IPS-18a (cell line): ENCODE results near the gene ANP32D.
"Not testable (repeated sequence)": the region's sequence is repeated elsewhere in the genome, so short reads cannot be mapped to it uniquely, and the experiment has no call there.

ENCODE experiments used
- H3K27ac ChIP-seq: one replicate; pipeline ENCODE4 v1.5.1; 2013; ENCODE audit warnings: low read length
- H3K27me3 ChIP-seq: one replicate; pipeline ENCODE4 v1.6.1; 2013; ENCODE audit warnings: mild to moderate bottlenecking, low read length; ENCODE audit not compliant: control insufficient read depth, insufficient read depth
- H3K36me3 ChIP-seq: one replicate; pipeline ENCODE4 v1.6.1; 2013; ENCODE audit warnings: low read depth, low read length; ENCODE audit not compliant: control insufficient read depth
- H3K4me1 ChIP-seq: one replicate; pipeline ENCODE4 v1.6.1; 2013; ENCODE audit warnings: low read depth, low read length; ENCODE audit not compliant: control insufficient read depth
- H3K4me3 ChIP-seq: one replicate; pipeline ENCODE4 v1.5.1; 2013; ENCODE audit warnings: low read length
- H3K9ac ChIP-seq: one replicate; pipeline ENCODE4 v1.6.1; 2013; ENCODE audit warnings: mild to moderate bottlenecking, low read length, moderate library complexity
- H3K9me3 ChIP-seq: one replicate; pipeline ENCODE4 v1.6.1; 2013; ENCODE audit warnings: low read depth, low read length; ENCODE audit not compliant: control insufficient read depth

Gene ANP32D

DNA sequence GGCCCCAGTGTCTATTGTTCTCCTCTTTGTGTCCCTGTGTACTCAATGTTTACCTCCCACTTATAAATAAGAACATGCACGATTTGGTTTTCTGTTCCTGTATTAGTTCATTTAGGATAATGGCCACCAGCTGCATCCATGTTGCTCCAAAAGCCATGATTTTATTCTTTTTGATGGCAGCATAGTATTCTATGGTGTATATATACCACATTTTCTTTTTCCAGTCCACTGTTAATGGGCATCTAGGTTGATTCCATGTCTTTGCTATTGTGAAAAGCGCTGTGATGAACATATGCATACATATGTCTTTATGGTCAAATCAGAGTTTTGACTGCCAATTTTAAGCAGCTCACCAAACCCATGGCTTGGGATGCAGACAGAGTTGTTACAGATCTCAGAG lies 17.2 kb upstream of the ANP32D start:
- H3K9ac ChIP-seq, result no peak overlapping the region
- no peak overlapping the region for H3K27ac ChIP-seq
- H3K9me3 ChIP-seq, result no peaks in the 10 kb centered on the region
- no peak overlapping the region for H3K4me3 ChIP-seq
- H3K27me3 ChIP-seq, result no peaks in the 10 kb centered on the region
- H3K4me1 ChIP-seq, result no peaks in the 10 kb centered on the region
- H3K36me3 ChIP-seq, result no peaks in the 10 kb centered on the region

DNA sequence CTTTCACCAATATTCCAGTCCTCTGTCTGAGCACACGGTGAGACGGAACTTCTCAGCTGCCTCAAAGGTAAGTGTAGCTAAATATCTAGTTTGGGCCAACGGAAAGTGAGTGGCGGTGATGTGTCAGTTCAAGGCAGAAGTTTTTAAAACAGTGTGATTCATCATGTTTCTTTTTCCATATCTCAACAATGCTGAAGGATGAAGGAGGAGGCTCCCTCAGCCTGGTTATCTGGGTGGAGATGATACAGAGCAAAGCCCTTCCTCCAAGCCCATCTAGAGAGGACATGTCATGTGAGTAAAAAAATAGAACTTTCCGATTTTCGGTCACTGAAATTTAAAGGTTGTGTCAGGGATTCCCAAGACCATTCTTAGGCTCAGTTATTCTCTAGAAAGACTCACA lies 13.1 kb upstream of the ANP32D start:
- no peaks in the 10 kb centered on the region for H3K27me3 ChIP-seq

DNA sequence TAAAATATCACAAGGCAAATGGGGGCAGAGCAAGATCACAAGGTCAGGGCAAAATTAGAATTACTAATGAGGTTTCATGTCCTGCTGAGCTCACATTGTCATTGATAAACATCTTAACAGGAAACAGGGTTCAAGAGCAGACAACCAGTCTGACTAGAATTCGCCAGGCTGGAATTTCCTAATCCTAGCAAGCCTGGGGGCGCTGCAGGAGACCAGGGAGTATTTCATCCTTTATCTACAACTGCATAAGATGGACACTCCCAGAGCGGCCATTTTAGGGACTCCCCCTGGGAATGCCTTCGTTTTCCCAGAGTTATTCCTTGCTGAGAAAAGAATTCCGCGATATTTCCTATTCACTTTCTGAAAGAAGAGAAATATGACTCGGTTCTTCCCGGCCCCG lies 3.3 kb upstream of the ANP32D start:
- not testable (repeated sequence) for H3K4me1 ChIP-seq, H3K27me3 ChIP-seq, H3K4me3 ChIP-seq, H3K9ac ChIP-seq, H3K27ac ChIP-seq, H3K36me3 ChIP-seq
- peaks cover 28% of the 10 kb centered on the region for H3K9me3 ChIP-seq

More for the DNA sequence above, 13.1 kb upstream of the ANP32D start:
- Histone ChIP-seq H3K36me3 (no peaks in the 10 kb centered on the region), H3K9ac (no peak overlapping the region), H3K4me3 (no peak overlapping the region), H3K9me3 (no peaks in the 10 kb centered on the region), H3K27ac (no peak overlapping the region), H3K4me1 (no peaks in the 10 kb centered on the region)

DNA sequence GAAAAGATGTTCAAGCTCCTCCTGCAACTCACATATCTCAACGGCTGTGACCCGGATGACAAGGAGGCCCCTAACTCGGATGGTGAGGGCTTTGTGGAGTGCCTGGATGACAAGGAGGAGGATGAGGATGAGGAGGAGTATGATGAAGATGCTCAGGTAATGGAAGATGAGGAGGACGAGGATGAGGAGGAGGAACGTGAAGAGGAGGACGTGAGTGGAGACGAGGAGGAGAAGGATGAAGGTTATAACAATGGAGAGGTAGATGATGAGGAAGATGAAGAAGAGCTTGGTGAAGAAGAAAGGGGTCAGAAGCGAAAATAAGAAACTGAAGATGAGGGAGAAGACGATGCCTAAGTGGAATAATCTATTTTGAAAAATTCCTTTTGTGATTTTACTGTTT lies 702 bp downstream of the ANP32D start:
- peaks cover 28% of the 10 kb centered on the region for H3K9me3 ChIP-seq
- no peaks in the 10 kb centered on the region for H3K36me3 ChIP-seq

DNA sequence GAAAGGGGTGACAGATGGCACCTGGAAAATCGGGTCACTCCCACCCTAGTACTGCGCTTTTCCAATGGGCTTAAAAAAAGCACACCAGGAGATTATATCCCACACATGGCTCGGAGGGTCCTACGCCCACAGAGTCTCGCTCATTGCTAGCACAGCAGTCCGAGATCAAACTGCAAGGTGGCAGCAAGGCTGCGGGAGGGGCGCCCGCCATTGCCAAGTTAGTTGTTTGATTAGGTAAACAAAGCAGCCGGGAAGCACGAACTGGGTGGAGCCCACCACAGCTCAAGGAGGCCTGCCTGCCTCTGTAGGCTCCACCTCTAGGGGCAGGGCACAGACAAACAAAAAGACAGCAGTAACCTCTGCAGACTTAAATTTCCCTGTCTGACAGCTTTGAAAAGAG lies 2.1 kb downstream of the ANP32D start:
- not testable (repeated sequence) for H3K27me3 ChIP-seq, H3K4me3 ChIP-seq, H3K4me1 ChIP-seq, H3K36me3 ChIP-seq, H3K9ac ChIP-seq, H3K27ac ChIP-seq
- H3K9me3 ChIP-seq, result peaks cover 19% of the 10 kb centered on the region

More for the DNA sequence above, 702 bp downstream of the ANP32D start:
- no peak overlapping the region for H3K9ac ChIP-seq
- no peak overlapping the region for H3K4me3 ChIP-seq
- H3K27me3 ChIP-seq, result no peaks in the 10 kb centered on the region
- no peaks in the 10 kb centered on the region for H3K4me1 ChIP-seq
- no peak overlapping the region for H3K27ac ChIP-seq

DNA sequence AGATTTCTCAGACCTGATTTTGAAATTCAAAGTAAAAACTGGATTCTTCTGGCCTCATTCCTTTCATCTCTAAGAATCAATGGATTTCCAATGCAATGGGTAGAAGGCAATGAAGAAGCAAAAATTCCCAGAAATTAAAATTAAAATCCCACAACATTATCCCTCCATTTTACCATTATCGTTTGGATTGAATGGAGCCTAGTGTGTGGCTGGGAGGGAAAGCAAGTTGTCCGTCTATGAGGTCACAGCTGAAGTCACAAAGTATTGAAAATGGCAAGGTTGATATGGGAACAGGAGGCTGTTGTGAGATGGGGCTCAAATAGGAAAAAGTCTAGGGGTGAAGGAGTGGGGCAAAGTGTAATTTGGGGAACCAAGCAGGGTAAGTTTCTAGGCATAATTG lies 9.8 kb downstream of the ANP32D start, which contains the start of gene C12orf54:
TSS of gene C12orf54 (plus strand) at position 301 of the 400 bp plus-strand sequence. CDS start 799 bp downstream, outside the sequence.
- H3K27me3 ChIP-seq, result no peaks in the 10 kb centered on the region
- H3K4me3 ChIP-seq, result no peak within 1 kb of the TSS
- no peaks in the 10 kb centered on the region for H3K9me3 ChIP-seq
- H3K27ac ChIP-seq, result no peak within 1 kb of the TSS
- no peaks in the 10 kb centered on the region for H3K4me1 ChIP-seq
- no peak within 1 kb of the TSS for H3K9ac ChIP-seq
- H3K36me3 ChIP-seq, result no peaks in the 10 kb centered on the region

DNA sequence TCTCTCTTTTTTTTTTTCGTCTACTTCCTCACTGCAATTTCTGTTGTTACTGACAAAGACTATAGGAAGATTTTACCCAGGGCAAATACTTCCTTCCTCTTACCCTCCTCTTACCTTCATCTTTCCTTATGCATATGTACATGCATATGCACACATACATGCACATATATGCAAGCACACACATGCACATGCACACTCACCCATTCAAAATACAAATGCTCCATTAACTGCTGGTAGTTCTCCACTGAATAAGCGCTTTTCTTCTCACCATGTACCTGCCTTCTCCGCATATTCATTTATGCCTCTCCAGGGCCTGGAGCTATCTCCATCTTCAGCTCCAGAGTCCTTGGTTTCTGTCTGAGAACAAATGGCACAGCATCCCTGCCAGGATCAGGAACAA lies 10.6 kb downstream of the ANP32D start:
- Histone ChIP-seq H3K27me3 (no peaks in the 10 kb centered on the region), H3K4me1 (no peaks in the 10 kb centered on the region), H3K27ac (no peak overlapping the region), H3K4me3 (no peak overlapping the region), H3K36me3 (no peaks in the 10 kb centered on the region), H3K9ac (no peak overlapping the region), H3K9me3 (no peaks in the 10 kb centered on the region)

DNA sequence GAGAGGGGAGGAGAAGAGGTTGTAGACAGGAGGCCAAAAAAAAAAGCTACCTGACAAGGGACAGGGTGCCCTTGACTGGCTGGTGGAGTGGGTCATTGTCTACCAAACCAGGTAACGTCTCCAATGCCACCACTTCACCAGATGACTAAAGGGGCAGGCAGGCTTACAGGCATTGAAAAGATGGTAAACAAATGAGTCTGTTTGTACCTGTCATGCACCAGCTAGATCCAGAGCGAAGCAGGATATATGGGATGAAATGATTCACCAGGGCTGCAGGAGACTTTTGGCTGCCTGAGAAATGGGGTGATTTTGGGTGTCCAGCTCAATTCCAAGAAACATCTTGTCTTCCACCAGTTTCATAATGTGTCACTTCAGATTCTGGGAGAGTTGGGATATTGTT lies 13.9 kb downstream of the ANP32D start:
- Histone ChIP-seq H3K9me3 (no peaks in the 10 kb centered on the region), H3K27me3 (no peaks in the 10 kb centered on the region), H3K4me1 (no peaks in the 10 kb centered on the region), H3K36me3 (no peaks in the 10 kb centered on the region), H3K9ac (no peak overlapping the region), H3K27ac (no peak overlapping the region), H3K4me3 (no peak overlapping the region)

DNA sequence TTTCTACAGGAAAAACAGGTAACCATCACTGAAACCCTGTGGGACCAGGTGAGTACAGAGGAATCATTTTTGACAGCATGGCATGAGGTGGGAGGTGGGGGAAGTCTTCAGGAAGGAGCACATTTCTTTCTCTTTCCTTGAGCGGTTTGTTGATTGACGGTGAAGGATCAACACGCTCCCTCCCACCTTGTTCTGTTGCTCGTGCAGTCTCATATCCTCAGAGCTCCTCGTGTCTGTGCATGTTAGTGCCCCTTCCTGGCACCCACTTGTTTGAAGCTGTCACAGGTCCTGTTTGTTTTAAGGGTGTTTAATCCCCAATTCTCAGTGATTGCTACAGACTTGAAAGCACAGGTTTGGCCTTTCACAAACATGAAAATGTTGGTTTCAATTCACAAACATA lies 14.3 kb downstream of the ANP32D start:
- no peaks in the 10 kb centered on the region for H3K36me3 ChIP-seq
- no peaks in the 10 kb centered on the region for H3K4me1 ChIP-seq
- H3K9me3 ChIP-seq, result no peaks in the 10 kb centered on the region
- H3K27me3 ChIP-seq, result no peaks in the 10 kb centered on the region
- no peak overlapping the region for H3K27ac ChIP-seq
- no peak overlapping the region for H3K9ac ChIP-seq
- H3K4me3 ChIP-seq, result no peak overlapping the region

DNA sequence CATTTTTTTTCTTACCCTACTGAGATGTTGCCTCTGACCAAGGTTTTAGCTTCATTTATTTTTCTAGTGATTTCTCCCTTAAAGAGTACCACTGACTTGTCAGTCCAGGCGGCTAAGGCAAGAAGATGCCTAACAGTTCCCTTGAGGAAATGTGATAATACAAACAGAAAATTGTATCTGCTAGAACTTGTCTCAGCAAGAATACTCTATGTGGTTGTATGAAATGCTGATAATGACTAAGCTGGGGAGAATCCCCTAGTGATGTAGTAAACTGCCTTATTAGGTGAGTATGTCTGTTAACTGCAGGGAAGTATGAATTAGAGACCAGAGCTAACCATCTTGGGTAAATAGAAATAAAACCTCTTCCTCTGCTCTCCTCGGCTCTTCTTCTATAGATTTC lies 16.7 kb downstream of the ANP32D start:
- no peaks in the 10 kb centered on the region for H3K27me3 ChIP-seq
- H3K4me3 ChIP-seq, result no peak overlapping the region
- no peaks in the 10 kb centered on the region for H3K9me3 ChIP-seq
- H3K27ac ChIP-seq, result no peak overlapping the region
- no peaks in the 10 kb centered on the region for H3K36me3 ChIP-seq
- no peak overlapping the region for H3K9ac ChIP-seq
- H3K4me1 ChIP-seq, result no peaks in the 10 kb centered on the region

DNA sequence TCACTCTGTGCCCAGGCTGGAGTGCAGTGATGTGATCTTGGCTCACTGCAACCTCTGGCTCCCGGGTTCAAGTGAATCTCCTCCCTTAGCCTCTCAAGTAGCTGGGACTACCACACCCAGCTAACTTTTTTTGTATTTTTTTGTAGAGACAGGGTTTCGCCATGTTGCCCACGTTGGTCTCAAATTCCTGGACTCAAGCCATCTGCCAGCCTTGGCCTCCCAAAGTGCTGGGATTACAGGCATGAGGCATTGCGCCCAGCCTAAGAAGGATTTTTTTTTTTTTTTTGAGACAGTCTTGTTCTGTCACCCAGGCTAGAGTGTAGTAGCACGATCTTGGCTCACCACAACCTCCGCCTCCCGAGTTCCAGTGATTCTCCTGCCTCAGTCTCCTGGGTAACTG lies 17.1 kb downstream of the ANP32D start:
- H3K9ac ChIP-seq, H3K9me3 ChIP-seq, H3K27me3 ChIP-seq, H3K4me1 ChIP-seq, H3K27ac ChIP-seq, H3K4me3 ChIP-seq, H3K36me3 ChIP-seq: not testable (repeated sequence)

DNA sequence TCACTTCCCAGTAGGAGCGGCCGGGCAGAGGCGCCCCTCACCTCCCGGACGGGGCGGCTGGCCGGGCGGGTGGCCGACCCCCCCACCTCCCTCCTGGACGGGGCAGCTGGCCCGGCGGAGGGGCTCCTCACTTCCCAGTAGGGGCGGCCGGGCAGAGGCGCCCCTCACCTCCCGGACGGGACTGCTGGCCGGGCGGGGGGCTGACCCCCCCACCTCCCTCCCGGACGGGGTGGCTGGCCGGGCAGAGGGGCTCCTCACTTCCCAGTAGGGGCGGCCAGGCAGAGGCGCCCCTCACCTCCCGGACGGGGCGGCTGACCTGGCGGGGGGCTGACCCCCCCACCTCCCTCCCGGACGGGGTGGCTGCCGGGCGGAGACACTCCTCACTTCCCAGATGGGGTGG lies 27.9 kb downstream of the ANP32D start:
- not testable (repeated sequence) for H3K9me3 ChIP-seq, H3K4me1 ChIP-seq, H3K27me3 ChIP-seq, H3K27ac ChIP-seq, H3K4me3 ChIP-seq, H3K9ac ChIP-seq, H3K36me3 ChIP-seq
